Stomach (tissue), 4 donors: Measurements from ENCODE around the gene ZMIZ1.

ENCODE experiments used
- EP300 ChIP-seq: sonication (generic); formaldehyde crosslinking; IDR thresholded peaks from one replicate; pipeline ENCODE4 v1.6.1; 2017; ENCODE audit warnings: antibody characterized with exemption
- POLR2A ChIP-seq, 4 donors: fragments of 450-650 bp; IDR thresholded peaks; one replicate each; pipeline ENCODE4 v1.6.1; 2016; ENCODE audit warnings: antibody characterized with exemption in 4 of 4, control low read depth in 2 of 4, mild to moderate bottlenecking in 1 of 4, moderate library complexity in 1 of 4

- TF ChIP-seq POLR2A (IDR thresholded peaks at IDR 0.05) (no peak), EP300 (no peak)
Measured at GRCh38 chr10:79088176-79088575, 19.4 kb downstream of the ZMIZ1 start.
